Memory B cell (primary cell): Measurements from ENCODE around the gene NDUFA5.

ENCODE experiments used
- ATAC-seq: fragments of 150-1000 bp; cut with Tn5 transposase; 2 replicates; pipeline ENCODE4 v1.10.0; 2021; ENCODE audit warnings: low read depth, mild to moderate bottlenecking, moderate library complexity
- DNase-seq, 2 donors: peaks; one replicate each; pipeline ENCODE4 v3.0.0; 2022; ENCODE audit warnings: low spot score in 2 of 2
- H3K27ac Mint-ChIP-seq: one replicate; pipeline ENCODE4 v1.8.0; 2022; ENCODE audit warnings: mild to moderate bottlenecking, moderate library complexity, mixed read lengths
- H3K27me3 Mint-ChIP-seq: one replicate; pipeline ENCODE4 v1.8.0; 2022; ENCODE audit warnings: mixed read lengths
- H3K36me3 Mint-ChIP-seq: one replicate; pipeline ENCODE4 v1.8.0; 2022; ENCODE audit warnings: mild to moderate bottlenecking, mixed read lengths
- H3K4me1 Mint-ChIP-seq: one replicate; pipeline ENCODE4 v1.8.0; 2022; ENCODE audit warnings: mixed read lengths
- H3K4me3 Mint-ChIP-seq: one replicate; pipeline ENCODE4 v1.8.0; 2022; ENCODE audit warnings: mild to moderate bottlenecking, moderate library complexity, mixed read lengths
- H3K9me3 Mint-ChIP-seq: one replicate; pipeline ENCODE4 v1.8.0; 2022; ENCODE audit warnings: mixed read lengths

NDUFA5 gene

GRCh38 chr7:123557398-123558288, at the start of gene NDUFA5:
NDUFA5 (minus strand) TSS chr7:123557818; CDS start chr7:123557795, 23 bp downstream.
- H3K27ac Mint-ChIP-seq, result no peak within 1 kb of the TSS
- H3K4me1 Mint-ChIP-seq, result peaks cover 11% of the 10 kb centered on the region
- DNase-seq, result peak; percentile 94 to 99
- peak within 1 kb of the TSS; percentile 11 for H3K4me3 Mint-ChIP-seq
- peaks cover 2% of the 10 kb centered on the region for H3K27me3 Mint-ChIP-seq
- no peaks in the 10 kb centered on the region for H3K9me3 Mint-ChIP-seq
- H3K36me3 Mint-ChIP-seq, result peaks cover 9% of the 10 kb centered on the region
- ATAC-seq, result peak; percentile 96

GRCh38 chr7:123604739-123605138, 47.1 kb upstream of the NDUFA5 start:
- Mint-ChIP-seq H3K27ac (no peak overlapping the region), H3K4me1 (no peaks in the 10 kb centered on the region), H3K36me3 (no peaks in the 10 kb centered on the region), H3K9me3 (no peaks in the 10 kb centered on the region), H3K4me3 (no peak overlapping the region), H3K27me3 (peaks cover 9% of the 10 kb centered on the region)
- ATAC-seq (no peak), DNase-seq (no peak)

- DNase-seq (no peak), ATAC-seq (no peak)
- no peak overlapping the region for H3K27ac Mint-ChIP-seq
- H3K4me1 Mint-ChIP-seq, result no peaks in the 10 kb centered on the region
- no peaks in the 10 kb centered on the region for H3K9me3 Mint-ChIP-seq
- H3K27me3 Mint-ChIP-seq, result peaks cover 9% of the 10 kb centered on the region
- no peak overlapping the region for H3K4me3 Mint-ChIP-seq
- H3K36me3 Mint-ChIP-seq, result no peaks in the 10 kb centered on the region
Measured at GRCh38 chr7:123602648-123603047, 45.0 kb upstream of the NDUFA5 start.

- DNase-seq (no peak), ATAC-seq (no peak)
- H3K4me3 Mint-ChIP-seq, result no peak within 1 kb of the TSS
- H3K4me1 Mint-ChIP-seq, result no peaks in the 10 kb centered on the region
- H3K36me3 Mint-ChIP-seq, result no peaks in the 10 kb centered on the region
- H3K27ac Mint-ChIP-seq, result no peak within 1 kb of the TSS
- H3K27me3 Mint-ChIP-seq, result peaks cover 10% of the 10 kb centered on the region
- no peaks in the 10 kb centered on the region for H3K9me3 Mint-ChIP-seq
Measured at GRCh38 chr7:123601530-123601929, 43.9 kb upstream of the NDUFA5 start, which contains the start of gene ASB15. ASB15 (plus strand) TSS chr7:123601821; CDS start chr7:123614503, 12,682 bp downstream.

GRCh38 chr7:123600876-123601275, 43.3 kb upstream of the NDUFA5 start:
- ATAC-seq, result no peak
- Mint-ChIP-seq H3K4me1 (no peaks in the 10 kb centered on the region), H3K27ac (no peak overlapping the region), H3K9me3 (no peaks in the 10 kb centered on the region), H3K4me3 (no peak overlapping the region), H3K27me3 (peaks cover 10% of the 10 kb centered on the region), H3K36me3 (no peaks in the 10 kb centered on the region)
- no peak for DNase-seq

GRCh38 chr7:123599766-123600165, 42.1 kb upstream of the NDUFA5 start:
- H3K27ac Mint-ChIP-seq, result no peak overlapping the region
- H3K36me3 Mint-ChIP-seq, result no peaks in the 10 kb centered on the region
- ATAC-seq, result no peak
- DNase-seq, result no peak
- H3K9me3 Mint-ChIP-seq, result no peaks in the 10 kb centered on the region
- peaks cover 14% of the 10 kb centered on the region for H3K27me3 Mint-ChIP-seq
- no peak overlapping the region for H3K4me3 Mint-ChIP-seq
- no peaks in the 10 kb centered on the region for H3K4me1 Mint-ChIP-seq

GRCh38 chr7:123598657-123599056, 41.0 kb upstream of the NDUFA5 start:
- H3K4me1 Mint-ChIP-seq, result no peaks in the 10 kb centered on the region
- ATAC-seq, result no peak
- no peaks in the 10 kb centered on the region for H3K9me3 Mint-ChIP-seq
- no peaks in the 10 kb centered on the region for H3K36me3 Mint-ChIP-seq
- DNase-seq, result no peak
- no peak overlapping the region for H3K27ac Mint-ChIP-seq
- no peak overlapping the region for H3K4me3 Mint-ChIP-seq
- H3K27me3 Mint-ChIP-seq, result peaks cover 17% of the 10 kb centered on the region

- H3K36me3 Mint-ChIP-seq, result no peaks in the 10 kb centered on the region
- H3K27ac Mint-ChIP-seq, result no peak overlapping the region
- no peak overlapping the region for H3K4me3 Mint-ChIP-seq
- DNase-seq, result no peak
- peaks cover 27% of the 10 kb centered on the region for H3K27me3 Mint-ChIP-seq
- no peaks in the 10 kb centered on the region for H3K4me1 Mint-ChIP-seq
- no peaks in the 10 kb centered on the region for H3K9me3 Mint-ChIP-seq
- no peak for ATAC-seq
Measured at GRCh38 chr7:123594813-123595241, 37.2 kb upstream of the NDUFA5 start.

- Mint-ChIP-seq H3K27ac (no peak overlapping the region), H3K4me3 (no peak overlapping the region)
- no peak for ATAC-seq
Measured at GRCh38 chr7:123588376-123588775, 30.8 kb upstream of the NDUFA5 start.

GRCh38 chr7:123583821-123584220, 26.2 kb upstream of the NDUFA5 start:
- Mint-ChIP-seq H3K27ac (no peak overlapping the region), H3K4me3 (no peak overlapping the region), H3K27me3 (peaks cover 5% of the 10 kb centered on the region), H3K9me3 (no peaks in the 10 kb centered on the region), H3K4me1 (peaks cover 2% of the 10 kb centered on the region), H3K36me3 (no peaks in the 10 kb centered on the region)
- DNase-seq (no peak), ATAC-seq (no peak)

More at GRCh38 chr7:123588376-123588775, 30.8 kb upstream of the NDUFA5 start:
- Mint-ChIP-seq H3K36me3 (no peaks in the 10 kb centered on the region), H3K9me3 (no peaks in the 10 kb centered on the region), H3K4me1 (no peaks in the 10 kb centered on the region), H3K27me3 (peaks cover 12% of the 10 kb centered on the region)
- no peak for DNase-seq

GRCh38 chr7:123581162-123581459, 23.5 kb upstream of the NDUFA5 start:
- H3K27ac Mint-ChIP-seq, result no peak overlapping the region
- no peak overlapping the region for H3K4me3 Mint-ChIP-seq
- no peaks in the 10 kb centered on the region for H3K9me3 Mint-ChIP-seq
- peaks cover 5% of the 10 kb centered on the region for H3K27me3 Mint-ChIP-seq
- DNase-seq (no peak), ATAC-seq (no peak)
- no peaks in the 10 kb centered on the region for H3K36me3 Mint-ChIP-seq
- H3K4me1 Mint-ChIP-seq, result peaks cover 2% of the 10 kb centered on the region

- peaks cover 2% of the 10 kb centered on the region for H3K4me1 Mint-ChIP-seq
- no peak overlapping the region for H3K4me3 Mint-ChIP-seq
- H3K27ac Mint-ChIP-seq, result no peak overlapping the region
- ATAC-seq (peak; percentile 38), DNase-seq (no peak)
- no peaks in the 10 kb centered on the region for H3K9me3 Mint-ChIP-seq
- H3K36me3 Mint-ChIP-seq, result no peaks in the 10 kb centered on the region
- H3K27me3 Mint-ChIP-seq, result peaks cover 5% of the 10 kb centered on the region
Measured at GRCh38 chr7:123580406-123581161, 23.0 kb upstream of the NDUFA5 start.

- H3K27me3 Mint-ChIP-seq, result peaks cover 5% of the 10 kb centered on the region
- H3K27ac Mint-ChIP-seq, result no peak overlapping the region
Measured at GRCh38 chr7:123579416-123579815, 21.8 kb upstream of the NDUFA5 start.

GRCh38 chr7:123573896-123574467, 16.4 kb upstream of the NDUFA5 start:
- no peak overlapping the region for H3K27ac Mint-ChIP-seq
- peaks cover 7% of the 10 kb centered on the region for H3K4me1 Mint-ChIP-seq
- ATAC-seq (no peak), DNase-seq (no peak)
- H3K27me3 Mint-ChIP-seq, result peaks cover 2% of the 10 kb centered on the region
- no peaks in the 10 kb centered on the region for H3K9me3 Mint-ChIP-seq
- no peaks in the 10 kb centered on the region for H3K36me3 Mint-ChIP-seq
- H3K4me3 Mint-ChIP-seq, result no peak overlapping the region

More at GRCh38 chr7:123579416-123579815, 21.8 kb upstream of the NDUFA5 start:
- no peak for ATAC-seq
- H3K9me3 Mint-ChIP-seq, result no peaks in the 10 kb centered on the region
- DNase-seq, result no peak
- peaks cover 2% of the 10 kb centered on the region for H3K4me1 Mint-ChIP-seq
- no peaks in the 10 kb centered on the region for H3K36me3 Mint-ChIP-seq
- no peak overlapping the region for H3K4me3 Mint-ChIP-seq
